Mononuclear cell (primary cell): ENCODE data around the gene NPAS3. TPM values are rescaled to one million over a fixed set of nuclear protein-coding genes. Genes with fewer than 3 reads are reported as not detected.

Source experiments
- H3K27me3 ChIP-seq: 2 replicates; pipeline ENCODE4 v1.6.0; 2011; ENCODE audit warnings: low read length, control low read depth; ENCODE audit not compliant: insufficient read depth
- H3K4me1 ChIP-seq: 2 replicates; pipeline ENCODE4 v1.5.1; 2011; ENCODE audit warnings: mild to moderate bottlenecking, low read length, control low read depth; ENCODE audit not compliant: insufficient read depth
- H3K4me3 ChIP-seq: 2 replicates; pipeline ENCODE4 v1.5.1; 2011; ENCODE audit warnings: mild to moderate bottlenecking, low read length, moderate library complexity
- H3K9me3 ChIP-seq: 2 replicates; pipeline ENCODE4 v1.5.1; 2011; ENCODE audit warnings: low read depth, mild to moderate bottlenecking, control low read depth, low read length
- total RNA-seq: library from RNA; depleted of rRNA; stranded (reverse); fragments of >200 nt; gene quantifications from one replicate; pipeline ENCODE4 v1.2.3, GENCODE V29; 2012

NPAS3 gene
- total RNA-seq, 1 donor, result not detected

- Histone ChIP-seq H3K27me3 (no peaks in the 10 kb centered on the region), H3K4me1 (peaks cover 13% of the 10 kb centered on the region), H3K9me3 (no peaks in the 10 kb centered on the region), H3K4me3 (no peak overlapping the region)
These were observed 473.8 kb downstream of the NPAS3 start for GRCh38 chr14:33412450-33412849.

GRCh38 chr14:33413381-33413780, 474.7 kb downstream of the NPAS3 start:
- Histone ChIP-seq H3K4me3 (no peak overlapping the region), H3K9me3 (no peaks in the 10 kb centered on the region), H3K4me1 (peaks cover 13% of the 10 kb centered on the region), H3K27me3 (no peaks in the 10 kb centered on the region)

- Histone ChIP-seq H3K4me1 (peaks cover 13% of the 10 kb centered on the region), H3K4me3 (no peak overlapping the region), H3K9me3 (no peaks in the 10 kb centered on the region), H3K27me3 (no peaks in the 10 kb centered on the region)
These were observed 475.4 kb downstream of the NPAS3 start for GRCh38 chr14:33414041-33414440.

- Histone ChIP-seq H3K4me3 (no peak overlapping the region), H3K4me1 (no peaks in the 10 kb centered on the region), H3K9me3 (no peaks in the 10 kb centered on the region), H3K27me3 (no peaks in the 10 kb centered on the region)
These were observed 481.5 kb downstream of the NPAS3 start for GRCh38 chr14:33420051-33420627.

- Histone ChIP-seq H3K4me1 (no peaks in the 10 kb centered on the region), H3K4me3 (no peak overlapping the region), H3K27me3 (no peaks in the 10 kb centered on the region), H3K9me3 (no peaks in the 10 kb centered on the region)
These were observed 491.8 kb downstream of the NPAS3 start for GRCh38 chr14:33430414-33431035.

- Histone ChIP-seq H3K4me1 (peaks cover 13% of the 10 kb centered on the region), H3K4me3 (no peak overlapping the region), H3K9me3 (no peaks in the 10 kb centered on the region), H3K27me3 (no peaks in the 10 kb centered on the region)
These were observed 493.8 kb downstream of the NPAS3 start for GRCh38 chr14:33432407-33433023.

- H3K27me3 ChIP-seq, result no peaks in the 10 kb centered on the region
- H3K4me1 ChIP-seq, result peaks cover 13% of the 10 kb centered on the region
- H3K4me3 ChIP-seq, result no peak overlapping the region
- no peaks in the 10 kb centered on the region for H3K9me3 ChIP-seq
These were observed 494.7 kb downstream of the NPAS3 start for GRCh38 chr14:33433396-33433795.

GRCh38 chr14:33435911-33436689, 497.4 kb downstream of the NPAS3 start:
- Histone ChIP-seq H3K4me3 (no peak overlapping the region), H3K9me3 (no peaks in the 10 kb centered on the region), H3K27me3 (no peaks in the 10 kb centered on the region), H3K4me1 (peaks cover 13% of the 10 kb centered on the region)

- no peak overlapping the region for H3K4me3 ChIP-seq
- H3K9me3 ChIP-seq, result no peaks in the 10 kb centered on the region
- peaks cover 3% of the 10 kb centered on the region for H3K4me1 ChIP-seq
- no peaks in the 10 kb centered on the region for H3K27me3 ChIP-seq
These were observed 503.0 kb downstream of the NPAS3 start for GRCh38 chr14:33441633-33442032.

- H3K4me3 ChIP-seq, result no peak overlapping the region
- no peaks in the 10 kb centered on the region for H3K9me3 ChIP-seq
- no peaks in the 10 kb centered on the region for H3K27me3 ChIP-seq
- no peaks in the 10 kb centered on the region for H3K4me1 ChIP-seq
These were observed 505.5 kb downstream of the NPAS3 start for GRCh38 chr14:33444136-33444535.

- no peak overlapping the region for H3K4me3 ChIP-seq
- H3K4me1 ChIP-seq, result no peaks in the 10 kb centered on the region
- H3K27me3 ChIP-seq, result no peaks in the 10 kb centered on the region
- H3K9me3 ChIP-seq, result no peaks in the 10 kb centered on the region
These were observed 510.6 kb downstream of the NPAS3 start for GRCh38 chr14:33449268-33449667.

GRCh38 chr14:33449703-33450395, 511.2 kb downstream of the NPAS3 start:
- H3K4me1 ChIP-seq, result no peaks in the 10 kb centered on the region

GRCh38 chr14:33450416-33450815, 511.7 kb downstream of the NPAS3 start:
- Histone ChIP-seq H3K27me3 (no peaks in the 10 kb centered on the region), H3K4me3 (no peak overlapping the region), H3K9me3 (no peaks in the 10 kb centered on the region), H3K4me1 (no peaks in the 10 kb centered on the region)

More at GRCh38 chr14:33449703-33450395, 511.2 kb downstream of the NPAS3 start:
- Histone ChIP-seq H3K4me3 (no peak overlapping the region), H3K9me3 (no peaks in the 10 kb centered on the region), H3K27me3 (no peaks in the 10 kb centered on the region)

GRCh38 chr14:33451211-33451610, 512.5 kb downstream of the NPAS3 start:
- H3K4me1 ChIP-seq, result no peaks in the 10 kb centered on the region

GRCh38 chr14:33452995-33453394, 514.3 kb downstream of the NPAS3 start:
- Histone ChIP-seq H3K4me1 (no peaks in the 10 kb centered on the region), H3K9me3 (no peaks in the 10 kb centered on the region), H3K4me3 (no peak overlapping the region), H3K27me3 (no peaks in the 10 kb centered on the region)

More at GRCh38 chr14:33451211-33451610, 512.5 kb downstream of the NPAS3 start:
- no peak overlapping the region for H3K4me3 ChIP-seq
- no peaks in the 10 kb centered on the region for H3K9me3 ChIP-seq
- H3K27me3 ChIP-seq, result no peaks in the 10 kb centered on the region
